DMS 273 treated with DMSO at 0.1 percent for 48 hours (cell line): ENCODE results near the gene ITPR1.

Source experiments
- DNase-seq: peaks from one replicate; lab custom pipeline; 2025; lab: John Stamatoyannopoulos, UW

Gene ITPR1

DNA sequence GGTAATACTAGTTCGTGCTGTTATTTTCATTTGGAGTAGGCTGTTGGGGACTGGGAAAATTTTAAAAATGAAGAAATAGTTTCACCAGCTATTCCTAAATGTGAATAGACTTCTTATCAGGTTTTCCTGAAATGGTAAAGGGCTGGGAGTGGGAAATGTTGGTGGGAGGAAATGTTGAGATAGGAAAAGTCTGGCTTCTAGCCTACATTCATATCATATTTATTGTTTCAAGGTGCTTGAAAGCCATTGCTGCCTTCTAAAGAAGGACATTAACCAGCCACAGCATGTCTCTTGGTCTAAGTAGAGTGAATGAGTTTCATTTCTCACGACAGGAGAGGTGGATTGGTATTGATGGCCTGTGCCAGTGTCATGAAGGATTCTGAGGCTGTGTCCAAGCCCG, 288.9 kb downstream of the ITPR1 start:
- DNase-seq: no peak

GRCh38 chr3:4785551-4785950, 292.4 kb downstream of the ITPR1 start:
- no peak for DNase-seq

GRCh38 chr3:4786431-4786830, 293.3 kb downstream of the ITPR1 start:
- no peak for DNase-seq

DNA sequence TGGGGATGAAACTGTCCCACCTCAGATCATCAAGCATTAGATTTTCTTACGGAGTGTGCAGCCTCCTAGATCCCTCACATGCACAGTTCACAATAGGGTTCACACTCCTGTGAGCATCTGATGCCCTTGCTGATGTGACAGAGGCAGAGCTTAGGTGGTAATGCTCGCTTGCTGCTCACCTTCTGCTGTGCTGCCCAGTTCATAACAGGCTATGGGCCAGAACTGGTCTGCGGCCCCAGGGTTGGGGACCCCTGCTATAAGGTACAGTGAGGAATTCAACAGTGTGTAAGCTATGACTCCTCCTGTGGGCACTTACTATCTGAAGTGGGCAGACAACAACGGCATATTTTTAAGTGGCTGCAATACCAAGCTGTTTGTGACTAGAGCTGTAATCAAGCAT, 298.2 kb downstream of the ITPR1 start:
- no peak for DNase-seq

- DNase-seq: no peak
These were observed 300.2 kb downstream of the ITPR1 start for GRCh38 chr3:4793311-4793710.

GRCh38 chr3:4794331-4794730, 301.2 kb downstream of the ITPR1 start:
- DNase-seq: no peak

GRCh38 chr3:4794798-4795197, 301.6 kb downstream of the ITPR1 start:
- no peak for DNase-seq

- no peak for DNase-seq
These were observed 302.8 kb downstream of the ITPR1 start for GRCh38 chr3:4795905-4796304.

- DNase-seq: no peak
These were observed 304.1 kb downstream of the ITPR1 start for GRCh38 chr3:4797201-4797705.

DNA sequence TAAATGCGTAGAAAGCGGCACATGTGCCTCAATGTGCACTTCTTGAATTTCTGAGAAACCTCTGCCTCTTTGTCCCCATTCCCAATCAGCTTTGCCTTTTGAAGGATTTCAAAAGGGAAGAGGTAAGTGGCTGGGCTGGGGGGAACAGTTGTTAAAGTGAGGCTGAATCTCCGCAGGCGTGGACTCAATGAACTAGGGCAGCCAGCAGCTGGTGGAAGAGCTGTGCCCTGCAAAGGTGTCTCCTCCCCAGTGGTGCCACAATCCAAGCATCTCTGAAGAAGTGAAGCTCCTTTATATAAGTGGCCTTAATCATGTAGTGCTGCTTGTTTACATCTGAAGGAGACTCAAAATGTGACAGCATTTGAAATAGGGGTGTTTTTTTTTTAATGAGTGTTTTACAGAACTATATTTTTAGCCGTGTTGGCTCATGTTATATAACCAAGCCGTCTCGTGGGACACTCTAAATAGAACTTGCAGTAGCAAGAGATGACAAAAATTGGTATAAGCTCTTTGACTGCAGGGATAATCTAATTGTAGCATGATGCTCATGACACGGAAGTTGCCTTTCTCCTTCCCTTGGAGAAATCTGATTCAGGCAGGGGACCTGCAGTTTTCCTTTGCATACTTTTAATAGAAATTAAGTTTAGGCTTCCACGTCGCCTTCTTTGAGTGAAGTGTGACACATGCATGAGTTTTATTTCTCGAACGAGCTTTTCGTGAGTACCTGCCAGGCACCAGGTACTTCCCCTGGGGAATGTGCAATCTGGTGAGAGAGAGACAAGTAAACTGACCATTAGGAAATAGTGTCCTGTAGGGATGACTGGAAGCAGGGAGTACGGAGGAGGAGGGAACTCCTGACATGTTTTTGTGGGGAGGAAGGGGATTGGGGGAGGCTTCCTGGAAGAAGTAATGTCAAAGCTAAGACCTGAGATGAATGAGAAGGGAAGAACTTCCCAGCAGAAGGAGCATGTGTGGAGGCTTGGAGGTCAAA, 306.4 kb downstream of the ITPR1 start:
- DNase-seq: no peak

- DNase-seq: no peak
These were observed 307.4 kb downstream of the ITPR1 start for GRCh38 chr3:4800595-4800994.

DNA sequence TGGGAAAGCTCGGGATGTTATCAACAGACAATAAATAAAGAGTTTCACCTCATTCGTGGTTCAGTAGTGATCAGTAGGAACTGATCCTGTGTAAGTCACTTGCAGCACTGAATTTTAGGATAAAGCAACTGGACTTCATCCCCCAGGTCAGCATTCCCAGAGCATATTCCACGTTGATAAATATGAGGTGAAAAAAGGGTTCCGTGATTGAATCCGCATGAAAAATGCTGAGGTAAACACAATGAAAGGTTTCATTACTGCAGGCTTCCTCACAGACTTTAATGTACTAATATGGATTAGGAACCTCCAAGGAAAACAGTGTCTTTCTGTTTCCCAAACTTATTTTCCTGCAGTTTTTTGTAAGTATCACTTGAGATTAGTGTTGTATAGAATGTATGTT, 308.7 kb downstream of the ITPR1 start:
- DNase-seq: no peak

DNA sequence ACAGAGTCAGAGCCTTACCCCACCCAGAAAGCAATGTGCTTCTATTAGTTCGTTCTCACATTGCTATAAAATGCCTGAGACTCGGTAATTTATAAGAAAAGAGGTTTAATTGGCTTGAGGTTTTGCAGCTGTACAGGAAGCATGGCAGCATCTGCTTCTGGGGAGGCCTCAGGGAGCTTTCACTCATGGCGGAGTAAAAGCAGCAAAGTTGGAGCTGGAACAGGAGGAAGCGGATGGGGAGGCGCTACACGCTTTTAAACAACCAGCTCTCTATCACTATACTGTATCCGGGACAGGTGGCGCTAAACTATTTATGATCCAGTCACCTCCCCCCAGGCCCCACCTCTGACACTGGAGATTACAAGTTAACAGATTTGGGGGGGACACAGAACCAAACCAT, 309.8 kb downstream of the ITPR1 start:
- no peak for DNase-seq

DNA sequence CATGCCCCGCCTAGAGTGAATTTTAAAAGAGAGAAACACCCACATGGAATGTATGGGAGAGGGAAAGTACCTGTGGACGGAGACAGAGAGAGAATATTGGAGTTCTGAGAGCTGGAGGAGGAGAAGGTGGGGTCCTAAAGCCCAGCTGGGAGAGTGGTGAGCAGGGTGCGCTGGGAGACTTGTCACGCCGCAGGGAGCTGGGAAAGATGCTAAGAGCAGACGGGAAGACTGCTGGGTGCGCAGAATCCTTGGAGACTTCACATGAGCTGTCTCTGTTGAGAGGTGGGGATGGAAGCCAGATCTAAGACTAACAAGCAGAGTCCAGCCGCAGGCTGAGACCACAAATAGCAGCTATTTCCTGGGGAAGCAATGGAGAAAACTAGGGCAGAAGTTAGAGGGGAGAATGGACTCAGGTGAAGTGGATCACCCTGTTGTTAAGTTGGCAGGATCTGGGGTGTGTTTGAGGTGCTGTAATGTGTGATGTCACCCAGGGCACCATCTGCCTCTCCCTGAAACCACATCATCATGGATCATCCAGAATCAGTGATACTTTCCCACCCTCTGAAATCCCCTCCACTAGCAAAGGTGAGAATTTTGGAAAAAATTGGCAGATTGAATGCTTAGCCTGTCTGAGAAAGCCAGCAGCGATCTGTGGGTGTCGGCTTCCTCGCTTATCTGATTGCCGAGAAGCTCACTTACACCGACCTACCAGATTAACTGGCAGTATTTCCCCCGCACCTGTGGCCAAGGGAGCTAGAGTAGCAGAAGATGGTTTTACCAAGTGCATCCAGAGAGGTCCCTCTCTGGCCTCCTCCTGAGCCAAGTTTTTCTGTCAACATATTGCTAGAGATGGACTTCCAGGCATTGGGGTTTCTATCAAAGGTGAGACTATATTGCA, 311.3 kb downstream of the ITPR1 start:
- DNase-seq: no peak

DNA sequence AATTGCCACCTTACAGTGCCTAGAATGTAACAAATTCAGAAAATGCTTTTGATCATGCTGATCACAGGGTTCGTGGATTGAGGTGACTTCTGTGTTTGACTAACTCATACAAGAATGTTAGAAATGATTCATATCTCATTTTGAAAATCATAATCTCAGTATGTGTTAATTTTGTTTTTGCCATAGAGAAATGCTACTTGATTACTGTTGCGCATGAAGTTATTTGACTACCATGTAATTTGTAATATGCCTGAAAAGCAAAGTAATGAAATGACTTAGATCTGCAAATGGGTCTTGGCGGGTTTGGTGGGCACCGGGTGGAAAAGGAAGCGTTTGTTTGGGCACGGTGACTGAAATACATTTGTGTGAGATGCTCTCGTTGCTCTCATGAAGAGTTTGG, 312.5 kb downstream of the ITPR1 start:
- no peak for DNase-seq

DNA sequence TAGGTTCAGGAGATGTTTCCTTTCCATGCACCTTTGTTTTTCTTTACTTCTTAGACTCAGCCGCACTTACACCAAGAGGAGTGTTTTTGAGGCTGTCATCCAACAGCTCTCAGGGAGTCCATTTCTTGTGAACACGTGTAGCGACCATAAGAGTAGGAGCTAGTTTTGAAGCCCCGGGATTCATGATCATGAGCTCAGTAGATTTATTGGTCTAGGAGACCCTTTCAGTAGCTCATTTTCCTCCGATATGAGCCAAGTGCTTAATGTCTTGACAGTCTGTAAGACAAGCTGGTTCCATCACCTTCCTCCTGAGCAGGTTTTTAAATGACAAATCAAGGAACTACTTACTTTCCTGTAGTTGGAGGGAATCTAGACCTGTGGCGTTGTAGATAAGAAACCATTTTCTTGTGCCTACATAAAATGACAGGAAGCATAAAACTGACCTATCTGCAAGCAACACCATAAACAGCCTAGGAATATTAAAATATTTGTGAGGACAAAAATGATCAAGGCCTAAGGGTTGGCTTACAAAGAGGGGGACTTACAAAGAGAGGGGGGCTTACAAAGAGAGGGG, 313.5 kb downstream of the ITPR1 start:
- DNase-seq: no peak

DNA sequence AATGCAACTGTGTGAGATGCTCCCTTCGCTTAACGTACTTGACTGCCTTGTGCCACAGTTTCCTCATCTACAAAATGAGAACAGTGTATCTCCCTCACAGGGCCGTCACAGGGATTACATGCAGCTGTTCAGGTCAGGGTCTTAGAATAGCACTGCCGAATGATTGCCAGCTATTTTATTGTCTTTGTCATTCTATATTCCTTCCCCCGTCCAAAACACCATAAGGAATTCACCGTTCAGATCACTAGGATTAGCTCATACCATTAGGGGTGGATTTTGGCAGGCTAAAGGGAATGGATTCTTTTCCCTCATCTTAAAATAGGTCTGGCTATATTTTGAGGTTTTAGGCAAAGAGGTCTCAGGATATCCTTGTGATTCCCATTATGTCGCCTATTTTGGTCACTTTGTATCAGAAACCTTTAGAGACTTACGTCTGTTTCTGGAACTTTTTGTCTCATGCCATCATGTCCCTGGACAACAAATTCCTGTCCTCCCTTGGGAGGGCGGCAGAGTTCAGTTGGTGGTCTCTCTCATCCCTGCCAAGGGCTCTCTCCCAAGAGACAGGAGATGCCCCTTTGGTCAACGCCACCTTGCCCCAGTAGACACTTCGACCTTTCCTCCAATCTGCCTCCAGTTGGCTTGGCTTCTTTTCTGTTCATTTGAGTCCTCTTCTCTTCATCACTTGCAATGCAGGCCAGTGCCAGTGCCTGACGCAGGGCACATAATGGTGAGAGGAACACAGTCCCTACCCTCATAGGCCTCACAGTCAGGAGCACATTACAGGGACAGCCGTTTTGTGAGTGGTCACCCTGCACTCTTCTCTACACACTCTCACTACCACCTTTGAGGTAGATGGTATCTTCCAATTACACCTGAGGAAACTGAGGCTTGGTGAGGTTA, 314.5 kb downstream of the ITPR1 start:
- no peak for DNase-seq

GRCh38 chr3:4808637-4809036, 315.5 kb downstream of the ITPR1 start:
- DNase-seq: no peak

DNA sequence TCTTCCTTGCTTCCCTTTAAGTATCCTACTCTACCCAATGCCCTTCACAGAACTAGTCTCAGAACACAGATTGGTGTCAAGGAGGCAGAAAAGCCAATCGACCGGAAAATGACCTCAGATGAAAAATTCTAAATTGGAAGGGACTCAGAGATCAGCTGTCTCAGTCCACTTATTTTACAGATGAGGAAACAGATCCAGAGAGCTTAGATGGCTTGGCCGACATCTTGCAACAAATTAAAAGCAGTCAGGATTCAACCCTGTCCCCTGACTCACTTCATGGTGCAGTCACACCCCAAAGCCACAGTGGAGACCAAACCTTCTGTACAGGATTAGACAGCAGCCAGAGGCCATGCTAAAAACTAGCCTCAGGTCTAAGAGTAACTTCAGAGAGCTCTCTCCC, 316.8 kb downstream of the ITPR1 start:
- no peak for DNase-seq

- no peak for DNase-seq
These were observed 319.4 kb downstream of the ITPR1 start for GRCh38 chr3:4812591-4812990.

- DNase-seq: no peak
These were observed 320.8 kb downstream of the ITPR1 start for GRCh38 chr3:4813909-4814304.
